SH-SY5Y (cell line): ENCODE results near the gene ADARB2.

ENCODE experiments used
- GATA2 ChIP-seq: IDR thresholded peaks from 2 replicates; pipeline ENCODE4 v1.6.1; 2011; ENCODE audit warnings: mild to moderate bottlenecking, low read depth, low read length
- GATA3 ChIP-seq: IDR thresholded peaks from 2 replicates; pipeline ENCODE4 v1.6.1; 2011; ENCODE audit warnings: low read depth, mild to moderate bottlenecking, low read length, moderate library complexity

DNA sequence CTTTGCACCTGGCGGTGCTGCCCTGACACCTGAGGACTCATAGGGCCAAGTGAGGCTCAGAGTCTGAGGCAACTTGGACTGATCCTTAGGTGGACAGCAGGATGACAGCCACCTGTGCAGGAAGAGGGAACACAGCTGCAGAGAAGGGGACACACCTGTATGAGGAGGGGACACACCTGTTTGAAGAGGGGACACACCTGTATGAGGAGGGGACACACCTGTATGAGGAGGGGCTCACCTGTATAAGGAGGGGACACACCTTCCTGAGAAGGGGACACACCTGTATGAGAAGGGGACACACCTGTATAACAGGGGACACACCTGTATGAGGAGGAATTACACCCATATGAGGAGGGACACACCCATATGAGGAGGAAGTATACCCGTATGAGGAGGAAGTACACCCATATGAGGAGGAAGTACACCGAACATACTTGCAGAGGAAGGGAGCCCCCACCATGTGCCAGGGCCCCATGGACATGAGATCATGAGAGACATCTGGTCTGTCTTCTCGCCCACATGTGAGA, 285.9 kb downstream of the ADARB2 start:
- TF ChIP-seq GATA2, result no peak
- no peak for TF ChIP-seq GATA3
